Peyer's patch (tissue), 4 donors: ENCODE data around the gene SLC3A2.

Experiments
- CTCF ChIP-seq, 6 experiments: fragments of 450-650 bp in 4 of 6; fragments of 200-600 bp in 2 of 6; sonication (generic) in 1 of 6; IDR thresholded peaks; one replicate each; pipeline ENCODE4 v1.5.1; 2017 to 2019; ENCODE audit warnings: antibody characterized with exemption in 6 of 6, mild to moderate bottlenecking in 3 of 6, moderate library complexity in 1 of 6
- POLR2A ChIP-seq, 2 donors: fragments of 450-650 bp; IDR thresholded peaks; one replicate each; pipeline ENCODE4 v1.5.1; 2017; ENCODE audit warnings: antibody characterized with exemption in 2 of 2, mild to moderate bottlenecking in 2 of 2, moderate library complexity in 2 of 2

GRCh38 chr11:62921201-62921572 lies 40.5 kb downstream of the SLC3A2 start, which contains the start of gene CHRM1:
- TF ChIP-seq CTCF (IDR thresholded peaks at IDR 0.05) (no peak), POLR2A (IDR thresholded peaks at IDR 0.05) (no peak)
